HEK293 (cell line): Measurements from ENCODE around the gene KCNJ8.
A peak's percentile ranks its signal among the peaks of the same experiment; 100 is the strongest.

ENCODE experiments used
- CTCF ChIA-PET: fragments of 350-600 bp; formaldehyde crosslinking; extraction: SDS; loops from one replicate; lab custom pipeline; 2021; ENCODE audit warnings: antibody characterized with exemption; lab: Yijun Ruan, JAX
- POLR2A ChIA-PET: fragments of 300-600 bp; formaldehyde crosslinking; extraction: SDS; loops from one replicate; lab custom pipeline; 2020; ENCODE audit warnings: antibody characterized with exemption, inconsistent platforms; lab: Yijun Ruan, JAX
- H3K27ac ChIP-seq: fragments of 200-500 bp; sonication (Bioruptor generic); 2 replicates; pipeline ENCODE4 v1.5.1; 2014; ENCODE audit warnings: low read depth, low read length, control low read depth, inconsistent platforms; ENCODE audit errors: extremely low read depth
- H3K36me3 ChIP-seq, 2 experiments: fragments of 200-500 bp in 1 of 2; sonication (Bioruptor generic) in 1 of 2; 1 replicate in 1 of 2; 2 replicates in 1 of 2; pipeline ENCODE4 v1.5.1; 2014 to 2017; ENCODE audit warnings: inconsistent platforms in 2 of 2, low read length in 2 of 2; ENCODE audit not compliant: control insufficient read depth in 2 of 2, insufficient read depth in 1 of 2
- H3K4me1 ChIP-seq: fragments of 200-500 bp; sonication (Bioruptor generic); 2 replicates; pipeline ENCODE4 v1.5.1; 2014; ENCODE audit warnings: mild to moderate bottlenecking, low read length, inconsistent platforms; ENCODE audit not compliant: control insufficient read depth, insufficient read depth
- H3K4me3 ChIP-seq: 2 replicates; pipeline ENCODE4 v1.5.1; 2011; ENCODE audit warnings: low read depth, mild to moderate bottlenecking, control low read depth, low read length, moderate library complexity
- H3K9me3 ChIP-seq: fragments of 200-500 bp; sonication (Bioruptor generic); 2 replicates; pipeline ENCODE4 v1.5.1; 2014; ENCODE audit warnings: low read depth, low read length, inconsistent platforms; ENCODE audit not compliant: control insufficient read depth, insufficient read depth
- BCL11A ChIP-seq: fragments of 450-650 bp; formaldehyde crosslinking; IDR thresholded peaks from 2 replicates; pipeline ENCODE4 v1.5.1; 2016; ENCODE audit warnings: low read depth, missing biosample characterization, missing genetic modification characterization
- FEZF1 ChIP-seq: fragments of 450-650 bp; formaldehyde crosslinking; IDR thresholded peaks from 2 replicates; pipeline ENCODE4 v1.5.1; 2016; ENCODE audit warnings: missing biosample characterization, missing genetic modification characterization
- GLIS1 ChIP-seq: fragments of 450-650 bp; formaldehyde crosslinking; IDR thresholded peaks from 2 replicates; pipeline ENCODE4 v1.5.1; 2016; ENCODE audit warnings: missing biosample characterization, missing genetic modification characterization
- IKZF3 ChIP-seq: fragments of 450-650 bp; IDR thresholded peaks from 2 replicates; pipeline ENCODE4 v1.5.0; 2018; ENCODE audit warnings: missing biosample characterization, mild to moderate bottlenecking, missing genetic modification characterization, moderate library complexity
- OSR2 ChIP-seq: fragments of 450-650 bp; formaldehyde crosslinking; IDR thresholded peaks from 2 replicates; pipeline ENCODE4 v1.5.1; 2016; ENCODE audit warnings: missing biosample characterization, missing genetic modification characterization
- PRDM6 ChIP-seq: fragments of 450-650 bp; formaldehyde crosslinking; IDR thresholded peaks from 2 replicates; pipeline ENCODE4 v1.5.1; 2017; ENCODE audit warnings: missing biosample characterization, missing genetic modification characterization
- SP7 ChIP-seq: fragments of 450-650 bp; formaldehyde crosslinking; IDR thresholded peaks from 2 replicates; pipeline ENCODE4 v1.5.1; 2016; ENCODE audit warnings: missing biosample characterization, missing genetic modification characterization
- TRIM28 ChIP-seq: IDR thresholded peaks from 2 replicates; pipeline ENCODE4 v1.6.1; 2011; ENCODE audit warnings: low read length, control low read depth, borderline replicate concordance
- WT1 ChIP-seq: fragments of 450-650 bp; formaldehyde crosslinking; IDR thresholded peaks from 2 replicates; pipeline ENCODE4 v1.5.1; 2016; ENCODE audit warnings: missing biosample characterization, missing genetic modification characterization
- ZBTB44 ChIP-seq: fragments of 450-650 bp; IDR thresholded peaks from 2 replicates; pipeline ENCODE4 v1.5.1; 2018; ENCODE audit warnings: missing biosample characterization, mild to moderate bottlenecking, missing genetic modification characterization
- ZEB2 ChIP-seq: fragments of 450-650 bp; formaldehyde crosslinking; IDR thresholded peaks from 2 replicates; pipeline ENCODE4 v1.5.1; 2016; ENCODE audit warnings: missing biosample characterization, missing genetic modification characterization
- ZNF26 ChIP-seq: fragments of 450-650 bp; formaldehyde crosslinking; IDR thresholded peaks from 2 replicates; pipeline ENCODE4 v1.5.1; 2016; ENCODE audit warnings: missing biosample characterization, missing genetic modification characterization
- ZNF366 ChIP-seq: fragments of 450-650 bp; formaldehyde crosslinking; conservative IDR thresholded peaks from 2 replicates; pipeline ENCODE4 v1.5.1; 2016; ENCODE audit warnings: missing biosample characterization, missing genetic modification characterization
- ZNF423 ChIP-seq: fragments of 450-650 bp; formaldehyde crosslinking; IDR thresholded peaks from 2 replicates; pipeline ENCODE4 v1.5.1; 2016; ENCODE audit warnings: missing biosample characterization, missing genetic modification characterization
- ZNF48 ChIP-seq: fragments of 450-650 bp; formaldehyde crosslinking; IDR thresholded peaks from 2 replicates; pipeline ENCODE4 v1.5.1; 2016; ENCODE audit warnings: missing biosample characterization, missing genetic modification characterization
- ZNF626 ChIP-seq: fragments of 450-650 bp; sonication (Bioruptor Pico); formaldehyde crosslinking; IDR thresholded peaks from 2 replicates; pipeline ENCODE4 v1.5.1; 2018; ENCODE audit warnings: missing biosample characterization, missing genetic modification characterization, inconsistent platforms
- ZNF792 ChIP-seq: fragments of 450-650 bp; formaldehyde crosslinking; IDR thresholded peaks from 2 replicates; pipeline ENCODE4 v1.5.1; 2016; ENCODE audit warnings: missing biosample characterization, missing genetic modification characterization
- ZNF843 ChIP-seq: fragments of 450-650 bp; formaldehyde crosslinking; IDR thresholded peaks from 2 replicates; pipeline ENCODE4 v1.5.1; 2016; ENCODE audit warnings: missing biosample characterization, missing genetic modification characterization
- TF ChIP-seq, protein P1 (sequence below): fragments of 450-650 bp; formaldehyde crosslinking; IDR thresholded peaks from 2 replicates; pipeline ENCODE4 v1.5.1; 2016; ENCODE audit warnings: missing biosample characterization, missing genetic modification characterization
- TF ChIP-seq, protein P2 (sequence below): fragments of 450-650 bp; formaldehyde crosslinking; IDR thresholded peaks from 2 replicates; pipeline ENCODE4 v1.5.1; 2016; ENCODE audit warnings: missing biosample characterization, missing genetic modification characterization
- TF ChIP-seq, protein P3 (sequence below): fragments of 450-650 bp; formaldehyde crosslinking; IDR thresholded peaks from 2 replicates; pipeline ENCODE4 v1.5.1; 2016; ENCODE audit warnings: missing biosample characterization, missing genetic modification characterization
- TF ChIP-seq, protein P4 (sequence below): fragments of 450-650 bp; formaldehyde crosslinking; IDR thresholded peaks from 2 replicates; pipeline ENCODE4 v1.5.1; 2016; ENCODE audit warnings: missing biosample characterization, missing genetic modification characterization

The KCNJ8 gene

GRCh38 chr12:21756699-21757098 lies 17.8 kb downstream of the KCNJ8 start (continued):
- TF ChIP-seq, protein P1, sequence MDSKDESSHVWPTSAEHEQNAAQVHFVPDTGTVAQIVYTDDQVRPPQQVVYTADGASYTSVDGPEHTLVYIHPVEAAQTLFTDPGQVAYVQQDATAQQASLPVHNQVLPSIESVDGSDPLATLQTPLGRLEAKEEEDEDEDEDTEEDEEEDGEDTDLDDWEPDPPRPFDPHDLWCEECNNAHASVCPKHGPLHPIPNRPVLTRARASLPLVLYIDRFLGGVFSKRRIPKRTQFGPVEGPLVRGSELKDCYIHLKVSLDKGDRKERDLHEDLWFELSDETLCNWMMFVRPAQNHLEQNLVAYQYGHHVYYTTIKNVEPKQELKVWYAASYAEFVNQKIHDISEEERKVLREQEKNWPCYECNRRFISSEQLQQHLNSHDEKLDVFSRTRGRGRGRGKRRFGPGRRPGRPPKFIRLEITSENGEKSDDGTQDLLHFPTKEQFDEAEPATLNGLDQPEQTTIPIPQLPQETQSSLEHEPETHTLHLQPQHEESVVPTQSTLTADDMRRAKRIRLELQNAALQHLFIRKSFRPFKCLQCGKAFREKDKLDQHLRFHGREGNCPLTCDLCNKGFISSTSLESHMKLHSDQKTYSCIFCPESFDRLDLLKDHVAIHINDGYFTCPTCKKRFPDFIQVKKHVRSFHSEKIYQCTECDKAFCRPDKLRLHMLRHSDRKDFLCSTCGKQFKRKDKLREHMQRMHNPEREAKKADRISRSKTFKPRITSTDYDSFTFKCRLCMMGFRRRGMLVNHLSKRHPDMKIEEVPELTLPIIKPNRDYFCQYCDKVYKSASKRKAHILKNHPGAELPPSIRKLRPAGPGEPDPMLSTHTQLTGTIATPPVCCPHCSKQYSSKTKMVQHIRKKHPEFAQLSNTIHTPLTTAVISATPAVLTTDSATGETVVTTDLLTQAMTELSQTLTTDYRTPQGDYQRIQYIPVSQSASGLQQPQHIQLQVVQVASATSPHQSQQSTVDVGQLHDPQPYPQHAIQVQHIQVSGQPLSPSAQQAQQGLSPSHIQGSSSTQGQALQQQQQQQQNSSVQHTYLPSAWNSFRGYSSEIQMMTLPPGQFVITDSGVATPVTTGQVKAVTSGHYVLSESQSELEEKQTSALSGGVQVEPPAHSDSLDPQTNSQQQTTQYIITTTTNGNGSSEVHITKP (tag by site-specific recombination): no peak
- TF ChIP-seq ZNF26: no peak
- TF ChIP-seq, protein P2, sequence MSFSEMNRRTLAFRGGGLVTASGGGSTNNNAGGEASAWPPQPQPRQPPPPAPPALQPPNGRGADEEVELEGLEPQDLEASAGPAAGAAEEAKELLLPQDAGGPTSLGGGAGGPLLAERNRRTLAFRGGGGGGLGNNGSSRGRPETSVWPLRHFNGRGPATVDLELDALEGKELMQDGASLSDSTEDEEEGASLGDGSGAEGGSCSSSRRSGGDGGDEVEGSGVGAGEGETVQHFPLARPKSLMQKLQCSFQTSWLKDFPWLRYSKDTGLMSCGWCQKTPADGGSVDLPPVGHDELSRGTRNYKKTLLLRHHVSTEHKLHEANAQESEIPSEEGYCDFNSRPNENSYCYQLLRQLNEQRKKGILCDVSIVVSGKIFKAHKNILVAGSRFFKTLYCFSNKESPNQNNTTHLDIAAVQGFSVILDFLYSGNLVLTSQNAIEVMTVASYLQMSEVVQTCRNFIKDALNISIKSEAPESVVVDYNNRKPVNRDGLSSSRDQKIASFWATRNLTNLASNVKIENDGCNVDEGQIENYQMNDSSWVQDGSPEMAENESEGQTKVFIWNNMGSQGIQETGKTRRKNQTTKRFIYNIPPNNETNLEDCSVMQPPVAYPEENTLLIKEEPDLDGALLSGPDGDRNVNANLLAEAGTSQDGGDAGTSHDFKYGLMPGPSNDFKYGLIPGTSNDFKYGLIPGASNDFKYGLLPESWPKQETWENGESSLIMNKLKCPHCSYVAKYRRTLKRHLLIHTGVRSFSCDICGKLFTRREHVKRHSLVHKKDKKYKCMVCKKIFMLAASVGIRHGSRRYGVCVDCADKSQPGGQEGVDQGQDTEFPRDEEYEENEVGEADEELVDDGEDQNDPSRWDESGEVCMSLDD (tag by site-specific recombination): no peak
- TF ChIP-seq, all 188 proteins: peak for 0

DNA sequence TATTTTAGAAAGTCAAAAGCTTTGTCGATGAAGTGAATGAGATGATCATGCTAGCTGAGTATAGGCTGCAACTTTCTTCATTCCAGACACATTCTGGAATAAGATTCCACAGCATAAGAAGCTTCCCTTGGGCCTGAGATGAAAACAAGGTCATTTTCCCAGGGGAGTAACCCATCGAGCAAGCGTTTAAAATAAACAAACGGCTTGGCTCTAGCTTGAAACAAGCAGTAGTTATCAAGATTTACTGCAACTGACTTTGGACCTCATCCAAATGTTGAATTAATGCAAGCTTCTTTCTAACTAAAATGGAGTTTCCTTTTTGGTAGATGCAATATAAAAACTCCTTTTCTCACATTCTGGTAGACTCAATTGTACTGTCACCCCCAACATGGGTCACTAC lies 23.0 kb downstream of the KCNJ8 start:
- H3K27ac ChIP-seq: peak overlapping the region; percentile 56
- H3K36me3 ChIP-seq: no peaks in the 10 kb centered on the region
- no peak overlapping the region for H3K4me3 ChIP-seq
- H3K4me1 ChIP-seq: peaks cover 12% of the 10 kb centered on the region
- H3K9me3 ChIP-seq: no peaks in the 10 kb centered on the region
- POLR2A ChIA-PET: interaction anchor here (0.7 kb wide), 1 partner anchor 16 kb away, joined by 11 read pairs; no protein-coding TSS in a partner anchor
- CTCF ChIA-PET: no interaction called here
- TF ChIP-seq, protein P3, sequence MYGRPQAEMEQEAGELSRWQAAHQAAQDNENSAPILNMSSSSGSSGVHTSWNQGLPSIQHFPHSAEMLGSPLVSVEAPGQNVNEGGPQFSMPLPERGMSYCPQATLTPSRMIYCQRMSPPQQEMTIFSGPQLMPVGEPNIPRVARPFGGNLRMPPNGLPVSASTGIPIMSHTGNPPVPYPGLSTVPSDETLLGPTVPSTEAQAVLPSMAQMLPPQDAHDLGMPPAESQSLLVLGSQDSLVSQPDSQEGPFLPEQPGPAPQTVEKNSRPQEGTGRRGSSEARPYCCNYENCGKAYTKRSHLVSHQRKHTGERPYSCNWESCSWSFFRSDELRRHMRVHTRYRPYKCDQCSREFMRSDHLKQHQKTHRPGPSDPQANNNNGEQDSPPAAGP (tag by site-specific recombination): no peak
- TF ChIP-seq TRIM28 (peak; percentile 71; the same call in 1 of the 2 replicates), ZNF792 (tag by site-specific recombination) (no peak), ZNF843 (0 out of 2 replicates have a peak, but pooled peaks have one; percentile 44), ZEB2 (tag by site-specific recombination) (0 out of 2 replicates have a peak, but pooled peaks have one; percentile 30), ZBTB44 (tag by site-specific recombination) (peak; percentile 93), FEZF1 (peak; percentile 19; the same call in 1 of the 2 replicates), ZNF626 (0 out of 2 replicates have a peak, but pooled peaks have one; percentile 51), OSR2 (tag by site-specific recombination) (peak; percentile 76), ZNF48 (tag by site-specific recombination) (no peak), WT1 (tag by site-specific recombination) (peak; percentile 87), SP7 (tag by site-specific recombination) (0 out of 2 replicates have a peak, but pooled peaks have one; percentile 19), BCL11A (tag by site-specific recombination) (no peak), PRDM6 (peak; percentile 90), GLIS1 (tag by site-specific recombination) (0 out of 2 replicates have a peak, but pooled peaks have one; percentile 14), IKZF3 (tag by site-specific recombination) (peak; percentile 77), ZNF423 (tag by site-specific recombination) (peak; percentile 66), ZNF366 (tag by site-specific recombination) (0 out of 2 replicates have a peak, but pooled peaks have one; percentile 14)
- TF ChIP-seq, protein P4, sequence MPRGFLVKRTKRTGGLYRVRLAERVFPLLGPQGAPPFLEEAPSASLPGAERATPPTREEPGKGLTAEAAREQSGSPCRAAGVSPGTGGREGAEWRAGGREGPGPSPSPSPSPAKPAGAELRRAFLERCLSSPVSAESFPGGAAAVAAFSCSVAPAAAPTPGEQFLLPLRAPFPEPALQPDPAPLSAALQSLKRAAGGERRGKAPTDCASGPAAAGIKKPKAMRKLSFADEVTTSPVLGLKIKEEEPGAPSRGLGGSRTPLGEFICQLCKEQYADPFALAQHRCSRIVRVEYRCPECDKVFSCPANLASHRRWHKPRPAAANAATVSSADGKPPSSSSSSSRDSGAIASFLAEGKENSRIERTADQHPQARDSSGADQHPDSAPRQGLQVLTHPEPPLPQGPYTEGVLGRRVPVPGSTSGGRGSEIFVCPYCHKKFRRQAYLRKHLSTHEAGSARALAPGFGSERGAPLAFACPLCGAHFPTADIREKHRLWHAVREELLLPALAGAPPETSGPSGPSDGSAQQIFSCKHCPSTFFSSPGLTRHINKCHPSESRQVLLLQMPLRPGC (tag by site-specific recombination): peak; percentile 62; the same call in 1 of the 2 replicates
